Frontal cortex (tissue), 4 donors: ENCODE results near the gene KNCN. TPM values are rescaled to one million over a fixed set of nuclear protein-coding genes. Genes with fewer than 3 reads are reported as not detected.

ENCODE experiments used
- DNase-seq, 2 donors: peaks; one replicate each; pipeline ENCODE4 v3.0.0; 2012; ENCODE audit warnings: low spot score in 2 of 2
- FAIRE-seq: peaks from 2 replicates; lab custom pipeline; 2012; peaks lifted over from hg19 to GRCh38; lab: Jason Lieb, UNC
- total RNA-seq: library from RNA; depleted of rRNA; stranded (reverse); fragments of >200 nt; gene quantifications from one replicate; pipeline ENCODE4 v1.2.3, GENCODE V29; 2014
- donor health status: control.
- donor health status: control.
- donor health status: control.

The KNCN gene
- total RNA-seq, 1 donor from 2014 or later, result under 0.01 TPM

DNA sequence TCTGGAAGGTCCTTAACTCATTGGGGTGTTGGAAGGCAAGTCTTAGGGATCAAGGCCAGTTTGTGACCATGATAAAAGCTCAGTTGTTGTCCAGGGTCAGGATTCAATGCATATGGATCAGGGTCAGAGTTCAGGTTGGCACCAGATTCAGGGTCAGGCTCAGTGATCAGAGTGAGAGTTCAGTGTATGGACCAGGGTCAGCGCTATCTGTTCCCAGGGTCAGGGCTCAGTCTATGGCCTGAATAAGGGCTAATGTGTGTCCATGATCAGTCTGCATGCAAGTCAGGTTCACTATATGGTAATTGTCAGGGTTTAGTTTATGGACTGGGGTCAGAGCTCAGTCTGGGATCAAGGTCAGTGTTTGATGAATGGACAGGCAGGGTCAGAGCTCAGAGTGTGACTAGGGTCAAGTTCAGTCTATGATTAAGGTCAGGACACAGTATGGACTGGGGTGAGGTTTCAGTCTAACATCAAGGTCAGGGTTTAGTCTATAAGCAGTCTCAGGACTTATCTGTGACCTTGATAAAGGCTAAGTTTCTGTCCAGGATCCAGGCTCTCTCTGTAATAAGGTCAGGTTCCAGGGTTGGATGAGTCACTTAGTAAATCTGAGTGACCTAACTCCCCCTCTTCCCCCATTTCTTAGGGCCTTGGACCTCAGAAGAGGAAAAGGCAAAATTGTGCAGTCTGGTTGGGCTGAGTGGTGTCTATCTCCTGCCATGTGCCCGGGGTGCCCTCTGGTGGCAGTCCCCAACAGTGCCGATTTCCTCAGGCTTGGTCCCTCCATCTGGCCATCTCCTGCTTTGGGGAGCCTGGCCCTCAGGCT is 23.8 kb downstream of the KNCN start:
- DNase-seq (peak; percentile 78 to 89), FAIRE-seq (no peak)

DNA sequence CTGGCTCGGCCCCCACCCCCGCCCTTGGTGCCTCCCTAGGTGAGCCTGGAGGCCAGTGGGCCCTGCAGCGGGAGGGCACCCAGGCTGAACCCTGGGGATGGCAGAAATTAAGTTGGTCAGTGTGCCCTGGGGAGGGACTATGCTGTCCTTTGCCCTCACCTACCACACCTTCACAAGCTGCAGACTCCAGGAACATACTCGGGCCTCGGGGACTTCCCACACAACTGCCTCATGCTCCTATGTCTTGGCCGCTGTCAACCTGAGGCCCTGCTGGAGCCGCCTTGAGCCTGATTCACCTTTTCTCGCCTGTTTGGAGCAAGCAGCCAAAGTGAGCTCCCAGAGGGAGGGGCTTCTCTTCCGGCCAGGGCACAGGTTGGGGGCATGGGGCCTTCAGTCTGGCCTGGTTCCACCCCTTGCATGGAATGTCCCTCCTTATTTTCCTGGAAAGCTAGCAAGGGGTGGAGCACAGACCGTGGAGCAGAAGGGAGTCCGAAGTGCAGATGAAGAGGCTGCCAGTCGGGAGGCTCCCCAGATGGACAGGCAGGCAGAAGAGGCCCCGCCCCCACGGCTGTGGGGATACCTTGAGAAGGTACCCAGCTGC is 24.7 kb downstream of the KNCN start:
- DNase-seq, result no peak

DNA sequence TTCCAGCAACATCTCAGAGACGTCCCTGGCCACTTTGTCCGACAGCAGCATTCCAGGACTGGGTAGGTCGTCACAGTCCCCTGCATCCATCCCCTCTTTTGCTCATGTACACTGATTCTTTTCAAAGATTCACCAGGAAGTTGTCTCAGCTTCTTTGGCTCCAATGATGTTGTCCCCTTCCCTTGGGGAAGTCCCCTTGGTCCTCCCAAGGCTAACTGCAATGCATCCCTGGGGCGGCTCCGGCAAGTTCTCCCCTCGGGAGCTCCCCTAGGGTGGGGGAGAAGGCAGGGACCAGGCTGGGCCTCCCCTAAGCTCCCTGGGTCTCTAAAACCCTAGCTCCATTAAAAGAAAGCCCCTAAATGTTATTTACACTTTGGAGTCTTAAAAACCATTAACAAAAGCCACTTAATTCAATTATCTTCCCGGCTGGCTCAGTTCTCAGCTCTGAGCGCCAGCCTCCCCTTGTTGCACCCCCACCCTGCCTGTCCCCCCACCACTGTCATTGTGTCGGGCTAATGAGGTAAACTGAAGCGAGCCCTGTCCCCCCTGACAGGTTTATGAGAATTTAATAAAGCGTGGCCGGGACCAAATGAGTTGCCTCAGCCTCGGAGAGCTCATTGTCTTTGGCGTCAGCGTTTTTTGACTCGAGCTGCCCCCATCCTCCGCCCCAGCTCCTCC is 25.3 kb downstream of the KNCN start:
- FAIRE-seq, result no peak
- no peak for DNase-seq

More for the DNA sequence above, 24.7 kb downstream of the KNCN start:
- FAIRE-seq, result no peak

DNA sequence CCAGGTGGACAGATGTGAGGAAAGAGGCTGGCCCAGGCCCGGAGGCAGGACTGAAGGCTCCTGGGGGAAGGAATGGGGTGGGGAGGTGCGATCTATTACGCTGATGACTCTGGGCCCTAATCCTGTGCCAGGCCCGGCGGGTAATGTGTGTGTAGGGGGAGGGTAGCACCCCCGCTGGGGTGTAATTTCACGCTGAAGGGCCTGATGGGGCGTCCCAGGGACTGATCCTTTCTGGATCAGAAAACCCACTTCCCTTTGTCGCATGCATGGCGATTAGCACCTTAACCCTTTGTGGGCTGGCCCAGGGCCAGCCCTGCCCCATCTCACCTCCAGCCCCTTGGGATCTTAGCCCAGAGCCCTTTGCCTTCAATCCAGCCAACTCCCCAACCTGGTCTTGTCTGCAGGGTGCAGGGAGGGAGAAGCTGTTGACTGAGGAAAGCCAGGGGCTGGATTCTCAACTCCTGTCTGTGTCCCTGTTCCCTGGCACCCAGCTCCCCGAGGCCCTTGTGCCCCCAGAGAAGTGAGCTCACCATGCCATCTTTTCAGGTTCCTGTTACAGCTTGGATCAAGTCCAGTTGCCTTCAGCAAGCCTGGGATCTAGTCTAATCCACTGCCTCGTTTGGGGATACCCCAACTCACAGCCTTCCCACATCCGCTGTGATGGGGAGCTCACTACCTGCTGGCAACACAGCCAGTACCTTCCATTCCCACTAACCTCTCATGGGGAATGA is 26.0 kb downstream of the KNCN start:
- no peak for DNase-seq
- no peak for FAIRE-seq

DNA sequence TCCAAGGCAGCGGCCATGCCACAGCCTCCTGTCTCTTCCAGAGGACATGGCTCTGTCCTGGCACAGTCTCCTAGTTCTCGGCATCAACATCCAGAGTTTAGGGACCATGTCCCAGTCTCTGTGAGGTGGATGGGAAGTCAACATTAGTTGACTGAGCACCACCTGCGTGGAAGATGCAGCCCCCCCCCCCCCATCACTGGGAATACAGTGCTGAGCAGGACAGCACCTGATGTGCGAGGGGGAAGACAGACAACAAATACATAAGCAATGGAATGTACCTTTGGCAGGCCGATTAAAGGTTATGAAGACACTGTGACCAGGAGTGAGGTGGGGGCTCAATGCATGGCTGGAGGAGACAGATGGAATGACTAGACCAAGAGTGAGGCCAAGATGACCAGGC is 26.6 kb downstream of the KNCN start:
- DNase-seq (no peak), FAIRE-seq (no peak)

DNA sequence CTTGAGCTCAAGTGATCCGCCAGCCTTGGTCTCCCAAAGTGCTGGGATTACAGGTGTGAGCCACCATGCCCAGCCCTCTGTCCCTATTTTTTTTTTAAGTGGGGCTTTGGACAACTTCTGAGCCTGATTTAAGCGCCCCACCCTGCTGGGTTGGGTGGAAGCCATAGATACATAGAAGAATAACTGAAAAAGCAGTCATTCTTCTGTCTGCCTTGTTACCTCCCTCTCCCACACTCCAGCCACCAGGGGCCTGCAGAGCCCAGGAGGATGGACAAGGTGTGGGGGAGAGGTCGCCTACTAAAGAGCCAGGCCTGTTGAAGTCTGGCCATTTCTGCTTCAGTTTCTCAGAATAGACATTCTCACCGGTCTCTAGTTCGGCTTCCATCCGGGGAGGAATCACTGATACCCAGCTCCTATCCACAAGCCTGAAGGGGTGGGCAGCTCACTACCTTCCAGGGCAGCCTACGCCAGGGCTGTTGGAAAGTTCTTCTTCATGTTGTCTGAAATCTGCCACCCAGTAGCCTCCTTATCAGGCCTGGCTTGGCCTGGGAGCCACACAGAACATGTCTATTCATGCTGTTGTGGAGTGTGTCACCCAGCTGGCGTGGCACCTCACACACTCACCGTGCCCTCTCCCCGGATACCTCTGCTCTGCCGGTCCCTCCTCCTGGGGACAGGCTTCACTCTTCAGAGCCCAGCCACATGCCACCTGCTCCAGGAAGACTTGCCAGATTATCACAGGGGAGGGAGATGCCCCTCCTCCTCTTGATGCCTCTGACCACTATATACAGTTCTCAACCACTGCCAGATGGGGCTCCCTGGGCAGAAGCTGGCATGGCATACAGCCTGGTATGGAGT is 27.7 kb downstream of the KNCN start:
- no peak for FAIRE-seq
- no peak for DNase-seq

DNA sequence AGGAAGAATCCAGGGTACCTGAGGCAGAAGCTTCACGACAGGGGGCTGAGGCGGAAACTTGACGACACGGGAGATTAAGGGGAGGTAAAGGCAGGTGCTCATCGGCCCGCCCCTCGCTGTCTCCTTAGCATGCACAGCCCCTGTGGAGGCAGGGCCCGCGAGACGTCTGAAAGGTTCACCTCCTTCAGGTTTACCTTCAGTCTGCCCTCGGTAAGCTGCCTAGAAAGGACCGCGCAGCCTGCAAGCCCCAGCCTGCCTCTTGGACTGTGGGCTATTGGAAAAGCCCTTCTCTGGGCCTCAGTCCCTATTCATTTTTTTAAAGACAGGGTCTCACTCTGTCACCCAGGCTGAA is 28.5 kb downstream of the KNCN start:
- FAIRE-seq (no peak), DNase-seq (no peak)

DNA sequence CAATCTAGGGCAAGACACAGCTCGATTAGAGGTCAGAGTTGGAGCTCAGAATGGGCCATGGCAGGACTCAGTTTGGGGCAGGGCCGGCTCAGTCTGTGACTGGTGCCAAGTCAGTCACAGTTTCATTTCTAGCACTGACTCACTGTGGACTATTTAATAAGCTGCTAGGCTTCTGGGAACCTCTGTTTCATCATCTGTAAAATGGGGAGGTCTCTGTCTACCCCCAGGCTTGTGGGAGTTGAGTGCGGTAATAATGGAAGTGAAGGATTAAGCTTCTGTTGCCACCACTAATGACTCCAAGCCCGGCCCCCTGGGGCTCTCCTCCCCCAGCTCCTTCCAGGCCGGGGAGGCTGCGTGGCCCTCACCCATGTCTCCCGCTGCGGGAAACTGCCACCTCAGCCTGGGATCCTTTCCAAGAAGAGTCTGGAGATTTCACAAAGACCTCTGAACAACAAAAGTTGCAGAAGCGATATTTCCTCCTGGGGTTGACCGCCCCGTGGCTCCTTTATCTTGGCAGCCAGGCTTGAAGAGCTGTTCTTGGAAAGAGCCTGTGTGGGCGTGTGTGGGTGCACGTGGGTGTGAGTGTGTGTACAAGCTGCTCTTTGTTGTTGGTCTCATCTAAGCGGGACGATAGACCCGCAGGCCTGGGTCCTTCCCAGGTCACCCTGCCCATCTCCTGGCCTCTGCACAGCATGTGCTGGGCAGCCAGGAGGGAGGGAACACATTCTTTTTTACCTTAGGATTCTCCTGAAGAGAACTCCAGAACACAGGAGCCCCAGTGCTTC is 29.1 kb downstream of the KNCN start:
- FAIRE-seq, result no peak
- peak in 1 of 2 donors; percentile 58 for DNase-seq

DNA sequence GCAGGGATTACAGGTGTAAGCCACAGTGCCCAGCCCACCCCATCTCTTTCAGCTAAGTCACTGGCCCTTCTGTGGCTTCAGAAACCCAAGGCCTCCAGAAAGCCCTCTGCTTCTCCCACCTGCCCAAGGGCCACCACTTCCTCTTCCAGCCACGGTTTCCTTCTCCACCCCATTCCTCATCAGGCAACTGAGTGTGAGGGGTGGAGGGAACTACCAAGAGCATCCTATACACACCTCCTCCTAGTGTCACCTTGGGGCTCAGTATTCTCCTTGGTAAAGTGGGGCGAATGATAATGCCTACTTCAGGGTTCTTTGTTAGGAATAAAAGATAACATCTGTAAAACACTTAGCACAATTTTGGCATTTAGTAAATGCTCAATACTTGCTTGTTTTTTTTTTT is 30.0 kb downstream of the KNCN start:
- FAIRE-seq (no peak), DNase-seq (no peak)

DNA sequence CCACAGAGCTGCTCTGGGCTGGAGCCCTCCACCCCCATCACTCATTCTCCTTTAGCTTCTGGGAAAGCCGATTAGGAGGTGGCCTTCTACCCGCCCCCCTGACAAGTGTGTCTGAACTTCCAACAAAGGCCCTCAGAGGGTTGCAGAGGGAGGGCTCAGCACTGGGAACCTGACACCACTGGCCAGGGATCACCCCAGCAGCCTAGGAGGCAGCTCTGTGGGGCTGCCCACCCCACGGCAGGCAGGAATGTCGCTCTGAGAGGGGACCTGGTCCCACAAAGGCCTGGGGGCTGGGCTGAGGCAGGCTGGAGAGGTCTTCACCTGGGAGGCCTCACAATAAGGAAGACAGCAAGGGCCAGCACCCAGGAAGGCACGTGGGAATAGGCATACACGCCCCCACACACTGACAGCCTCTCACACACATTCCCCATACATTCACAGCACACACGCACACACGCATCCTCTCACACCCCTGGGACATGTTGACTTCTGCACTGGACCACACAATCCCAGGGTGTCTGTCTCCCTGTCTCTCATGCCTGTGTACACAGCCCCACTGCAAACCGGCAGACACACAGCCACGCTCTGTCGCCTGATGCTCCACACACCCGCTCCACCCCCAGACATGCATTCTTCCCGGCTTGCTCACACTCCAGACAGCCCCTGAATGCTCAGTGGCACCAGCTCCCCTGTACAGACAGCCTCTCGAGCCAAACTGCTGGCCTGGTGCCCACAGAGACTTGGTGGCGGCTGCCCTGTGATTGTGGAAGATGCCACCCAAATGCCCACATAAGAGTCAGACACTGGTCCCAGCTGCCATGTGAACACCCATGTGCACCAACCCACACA is 31.2 kb downstream of the KNCN start:
- no peak for FAIRE-seq
- no peak for DNase-seq

DNA sequence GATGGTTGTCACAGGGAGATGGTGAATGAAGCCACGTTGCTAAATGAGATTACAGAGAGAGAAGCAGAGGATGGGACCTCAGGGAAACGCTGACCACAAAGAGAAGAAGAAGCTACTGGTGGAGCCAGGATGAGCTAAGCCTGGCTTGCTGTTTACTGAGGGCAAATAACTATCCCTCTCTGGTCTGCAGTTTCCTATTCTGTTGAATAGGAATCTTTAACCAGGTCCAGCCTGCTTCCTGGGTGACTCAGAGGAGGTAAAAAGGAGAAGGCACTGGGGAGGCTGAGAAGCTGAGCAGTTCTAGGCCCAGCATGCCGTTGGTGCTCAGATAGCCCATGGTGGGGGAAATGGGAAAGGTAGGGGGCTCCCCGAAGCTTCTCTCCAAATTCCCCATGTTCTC is 32.2 kb downstream of the KNCN start:
- FAIRE-seq, result no peak

DNA sequence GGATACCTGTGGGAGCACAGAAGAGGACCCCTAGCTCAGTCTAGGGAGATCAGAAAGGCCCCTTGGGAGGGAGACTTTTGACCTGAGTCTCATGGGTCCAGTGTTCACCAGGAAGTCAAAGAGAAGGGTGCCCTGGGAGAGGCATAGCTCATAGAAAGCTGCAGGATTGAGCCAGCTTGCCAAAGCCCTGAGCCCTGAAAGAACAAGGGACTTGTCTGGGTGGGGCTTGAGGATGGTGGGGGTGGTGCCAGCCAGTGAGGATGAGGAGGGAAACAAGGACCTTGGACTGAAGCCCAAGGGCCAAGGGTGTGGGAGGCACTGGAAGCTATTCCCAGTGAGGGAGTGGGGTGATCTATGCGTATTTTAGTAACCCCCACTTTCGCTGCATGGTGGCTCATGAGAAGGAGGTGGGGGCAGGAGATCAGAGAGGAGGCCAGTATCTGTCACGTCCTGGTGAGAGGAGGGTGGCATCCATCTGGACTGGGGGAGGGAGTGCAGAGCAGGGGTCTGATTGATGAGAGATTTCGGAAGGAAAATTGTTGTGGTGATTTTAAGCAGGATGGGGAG is 33.4 kb downstream of the KNCN start:
- FAIRE-seq, result no peak
- no peak for DNase-seq

More for the DNA sequence above, 32.2 kb downstream of the KNCN start:
- DNase-seq, result no peak

DNA sequence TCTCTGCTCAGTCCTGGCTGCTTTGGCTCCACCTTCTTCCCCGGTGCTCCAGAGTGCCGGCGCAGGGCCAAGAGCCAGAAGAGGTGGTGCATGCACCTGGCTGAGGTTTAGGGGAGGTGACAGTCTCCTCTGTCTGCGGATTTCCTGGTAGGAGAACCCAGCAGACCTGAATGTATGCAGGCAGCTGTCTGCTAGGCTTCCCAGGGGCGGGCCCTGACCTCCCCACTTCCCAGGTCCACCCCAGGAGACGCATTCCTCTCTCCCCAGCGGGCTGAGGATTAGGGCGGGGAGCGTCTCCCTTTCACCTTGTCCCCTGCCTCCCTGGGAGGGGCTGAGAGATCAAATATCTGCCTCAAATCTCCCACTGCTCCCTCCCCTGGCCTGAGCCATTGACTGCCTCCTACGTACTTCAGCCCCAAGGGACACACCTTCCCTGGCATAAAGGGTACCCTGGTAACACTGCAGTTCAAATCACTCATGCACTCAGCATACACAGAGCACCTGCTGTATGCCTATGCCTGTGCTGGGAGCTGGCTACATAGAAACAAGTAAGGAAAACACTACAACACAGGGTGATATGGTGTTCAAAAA is 34.3 kb downstream of the KNCN start:
- DNase-seq, result no peak
- no peak for FAIRE-seq

DNA sequence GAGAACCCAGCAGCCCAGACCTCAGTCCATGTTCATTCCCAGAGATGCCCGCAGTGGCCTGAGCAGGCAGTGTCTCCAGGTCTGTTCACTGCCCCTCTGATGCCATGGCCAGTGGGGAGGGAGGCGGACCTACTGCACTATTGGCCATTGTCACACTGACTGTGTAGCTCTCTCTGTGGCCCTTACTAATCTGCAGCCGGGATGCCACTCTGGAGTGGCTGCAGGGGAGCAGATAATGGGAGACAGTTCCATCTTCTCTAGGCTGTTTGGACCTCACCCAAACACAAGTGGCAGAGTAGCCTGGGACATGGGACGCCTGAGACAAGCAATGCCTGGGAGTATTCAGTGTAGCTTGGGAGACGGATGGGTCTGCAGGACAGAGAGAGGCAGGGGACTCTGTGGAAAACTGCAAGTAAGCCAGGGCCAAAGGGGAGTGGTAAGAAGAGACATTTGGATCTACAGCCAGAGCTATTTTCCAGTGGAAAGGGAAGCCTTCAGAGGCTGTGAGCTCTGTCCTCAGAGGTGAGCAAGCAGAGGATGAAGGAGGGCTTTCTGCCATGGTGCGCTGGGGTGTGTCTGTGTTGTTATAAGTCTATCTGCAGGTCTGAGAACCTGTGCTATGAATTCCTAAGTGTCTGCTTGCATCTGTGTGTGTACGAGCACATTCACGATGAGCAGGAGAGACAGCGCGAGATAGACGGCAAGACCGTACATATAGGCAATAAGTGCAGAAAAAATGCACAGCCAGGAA is 35.1 kb downstream of the KNCN start:
- FAIRE-seq, result no peak
- no peak for DNase-seq

DNA sequence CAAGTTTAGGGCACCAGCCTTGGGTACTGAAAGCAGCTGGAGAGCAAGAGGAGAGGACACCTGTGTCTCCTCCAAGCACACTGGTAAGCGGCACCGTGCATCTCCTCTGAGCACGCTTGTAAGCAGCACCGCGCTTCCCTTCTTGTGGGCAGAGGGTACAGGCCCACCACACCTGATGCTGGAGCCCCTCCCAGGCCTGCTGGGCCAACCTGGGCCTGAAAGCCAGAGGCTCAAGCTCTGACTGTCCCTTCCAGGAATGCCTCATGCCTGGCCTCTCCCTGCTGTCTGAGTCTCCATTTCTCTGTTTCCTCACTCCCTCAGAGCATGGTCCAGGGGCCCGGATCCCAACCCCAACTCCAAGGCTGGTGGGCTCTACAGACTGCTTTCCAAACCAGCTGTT is 35.9 kb downstream of the KNCN start:
- no peak for FAIRE-seq

DNA sequence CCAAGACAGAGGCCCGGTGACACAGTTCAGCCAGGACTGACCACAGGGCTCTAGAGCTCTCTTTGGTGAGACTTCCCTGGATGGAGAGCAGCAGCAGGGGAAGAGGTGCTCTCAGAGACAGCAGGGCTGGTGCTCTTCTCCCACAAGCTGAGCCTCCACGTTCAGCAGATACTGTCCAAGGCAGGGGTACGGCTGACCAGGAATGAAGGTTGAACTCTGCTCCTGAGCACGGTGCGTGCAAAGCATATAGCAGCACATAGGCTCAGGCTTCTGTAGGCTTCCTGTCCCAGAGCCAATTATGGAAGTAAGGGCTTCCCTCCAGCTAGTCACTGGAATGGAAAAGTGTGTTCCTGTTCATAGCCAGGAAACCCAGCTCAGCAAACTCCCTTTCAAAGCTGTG is 37.9 kb downstream of the KNCN start:
- FAIRE-seq (no peak), DNase-seq (no peak)

More for the DNA sequence above, 35.9 kb downstream of the KNCN start:
- no peak for DNase-seq

DNA sequence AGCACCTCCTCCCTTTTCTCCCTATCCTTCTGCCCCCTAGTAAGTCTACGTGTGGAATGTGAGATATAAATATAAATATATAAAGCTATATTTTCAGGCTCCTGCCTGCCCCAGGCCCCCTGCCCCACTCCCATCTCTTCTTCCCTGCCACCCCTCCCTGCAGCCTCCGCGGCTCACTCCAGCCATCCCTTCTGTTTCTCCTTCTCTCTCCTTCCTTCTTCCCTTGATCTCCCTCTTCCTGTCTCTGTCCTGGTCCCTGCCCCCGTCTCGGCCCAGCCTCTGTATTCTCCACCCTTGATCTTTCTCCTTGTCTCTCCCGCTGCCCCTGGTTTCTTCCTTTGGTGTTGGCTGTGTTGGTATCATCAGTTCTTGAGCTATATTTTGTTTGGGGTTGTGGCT is 38.7 kb downstream of the KNCN start:
- FAIRE-seq, result no peak

More for the DNA sequence above, 38.7 kb downstream of the KNCN start:
- DNase-seq, result no peak
